SK-N-SH (cell line): ENCODE measurements around the gene CKM. TPM values are rescaled to one million over a fixed set of nuclear protein-coding genes. Genes with fewer than 3 reads are reported as not detected.
"Not testable (repeated sequence)": the region's sequence is repeated elsewhere in the genome, so short reads cannot be mapped to it uniquely, and the experiment has no call there.

ENCODE experiments used
- CTCF ChIA-PET: fragments of 300-600, 350-600 bp; formaldehyde crosslinking; extraction: SDS; loops from one replicate; lab custom pipeline; 2021; lab: Yijun Ruan, JAX
- POLR2A ChIA-PET: fragments of 350-600 bp; sonication (Branson Sonifier 250); formaldehyde crosslinking; extraction: SDS; loops from one replicate; lab custom pipeline; 2020; ENCODE audit warnings: antibody characterized with exemption, inconsistent platforms; lab: Yijun Ruan, JAX
- DNase-seq: peaks from one replicate; pipeline ENCODE4 v3.0.0; 2012
- H2AFZ ChIP-seq: fragments of 200-600 bp; sonication (generic); 2 replicates; pipeline ENCODE4 v1.8.1; 2016; ENCODE audit warnings: antibody characterized with exemption, mild to moderate bottlenecking, low read depth
- H3F3A ChIP-seq: fragments of 200-600 bp; sonication (generic); replicated peaks from 2 replicates; pipeline ENCODE3; 2016; ENCODE audit warnings: antibody characterized with exemption, mild to moderate bottlenecking; ENCODE audit not compliant: insufficient read depth
- H3K27ac ChIP-seq, 2 experiments: fragments of 200-500 bp in 1 of 2; fragments of 200-600 bp in 1 of 2; sonication (Bioruptor generic) in 1 of 2; sonication (generic), shearing (Covaris generic) in 1 of 2; 2 replicates each; pipeline versions ENCODE4 v1.5.1 to v1.6.1; 2014 to 2016; ENCODE audit warnings: low read depth in 2 of 2, inconsistent platforms in 1 of 2, low read length in 1 of 2, mild to moderate bottlenecking in 1 of 2, mixed read lengths in 1 of 2
- H3K27me3 ChIP-seq: fragments of 200-600 bp; sonication (generic), shearing (Covaris generic); 2 replicates; pipeline ENCODE4 v1.6.1; 2016; ENCODE audit warnings: mixed run types; ENCODE audit not compliant: insufficient read depth
- H3K36me3 ChIP-seq, 2 experiments: fragments of 200-500 bp in 1 of 2; fragments of 200-600 bp in 1 of 2; sonication (Bioruptor generic) in 1 of 2; sonication (generic) in 1 of 2; replicated peaks in 1 of 2; 2 replicates each; pipeline versions ENCODE3 to v1.5.1; 2014 to 2016; ENCODE audit warnings: low read length in 1 of 2, mild to moderate bottlenecking in 1 of 2; ENCODE audit not compliant: insufficient read depth in 2 of 2, control insufficient read depth in 1 of 2
- H3K4me1 ChIP-seq, 2 experiments: fragments of 200-500 bp in 1 of 2; fragments of 200-600 bp in 1 of 2; sonication (Bioruptor generic) in 1 of 2; sonication (generic), shearing (Covaris generic) in 1 of 2; 2 replicates each; pipeline versions ENCODE4 v1.5.1 to v1.6.1; 2014 to 2016; ENCODE audit warnings: low read depth in 1 of 2, low read length in 1 of 2, mixed run types in 1 of 2; ENCODE audit not compliant: insufficient read depth in 2 of 2, control insufficient read depth in 1 of 2
- H3K4me2 ChIP-seq: fragments of 200-600 bp; sonication (generic), shearing (Covaris generic); 2 replicates; pipeline ENCODE4 v1.6.1; 2017; ENCODE audit warnings: mixed run types
- H3K4me3 ChIP-seq, 2 experiments: fragments of 200-500 bp in 1 of 2; fragments of 200-600 bp in 1 of 2; sonication (Bioruptor generic) in 1 of 2; sonication (generic), shearing (Covaris generic) in 1 of 2; 2 replicates each; pipeline versions ENCODE4 v1.5.1 to v1.8.1; 2014 to 2016; ENCODE audit warnings: low read depth in 2 of 2, inconsistent platforms in 1 of 2, low read length in 1 of 2, mild to moderate bottlenecking in 1 of 2, mixed read lengths in 1 of 2, moderate library complexity in 1 of 2
- H3K79me2 ChIP-seq: fragments of 200-600 bp; sonication (generic); 2 replicates; pipeline ENCODE4 v1.8.1; 2017; ENCODE audit warnings: mild to moderate bottlenecking; ENCODE audit not compliant: insufficient read depth
- H3K9ac ChIP-seq: fragments of 200-600 bp; sonication (generic); 2 replicates; pipeline ENCODE4 v1.6.1; 2017; ENCODE audit warnings: mixed run types
- H3K9me2 ChIP-seq: fragments of 200-600 bp; sonication (generic); 2 replicates; pipeline ENCODE4 v1.6.1; 2017; ENCODE audit warnings: mixed run types
- H3K9me3 ChIP-seq: fragments of 200-600 bp; sonication (generic); 2 replicates; pipeline ENCODE4 v1.6.1; 2017; ENCODE audit warnings: mixed run types, mild to moderate bottlenecking, moderate library complexity
- H4K20me1 ChIP-seq: fragments of 200-600 bp; sonication (generic); 2 replicates; pipeline ENCODE4 v1.6.1; 2017; ENCODE audit warnings: mild to moderate bottlenecking, mixed run types; ENCODE audit not compliant: insufficient read depth
- CHD2 ChIP-seq: fragments of 150-350 bp; IDR thresholded peaks from 2 replicates; pipeline ENCODE4 v1.6.1; 2018; ENCODE audit warnings: low read length; ENCODE audit not compliant: partially characterized antibody
- ELF1 ChIP-seq: IDR thresholded peaks from 2 replicates; pipeline ENCODE4 v1.4.0; 2012
- FOXM1 ChIP-seq: IDR thresholded peaks from 2 replicates; pipeline ENCODE4 v1.4.0; 2012; ENCODE audit warnings: low read depth, mild to moderate bottlenecking
- GABPA ChIP-seq: IDR thresholded peaks from 2 replicates; pipeline ENCODE4 v1.4.0; 2012; ENCODE audit warnings: low read depth, mild to moderate bottlenecking
- JUND ChIP-seq: IDR thresholded peaks from 2 replicates; pipeline ENCODE4 v1.4.0; 2012
- MXI1 ChIP-seq: IDR thresholded peaks from 2 replicates; pipeline ENCODE4 v1.6.1; 2012; ENCODE audit warnings: mild to moderate bottlenecking, low read depth, low read length, improper control_type of control experiment
- PBX3 ChIP-seq: IDR thresholded peaks from 2 replicates; pipeline ENCODE4; 2012
- POLR2AphosphoS5 ChIP-seq: IDR thresholded peaks from 2 replicates; pipeline ENCODE4 v1.6.1; 2012; ENCODE audit warnings: low read depth, low read length
- SMC3 ChIP-seq: IDR thresholded peaks from 2 replicates; pipeline ENCODE4 v1.6.1; 2012; ENCODE audit warnings: low read depth, low read length, improper control_type of control experiment
- TAF1 ChIP-seq: IDR thresholded peaks from 2 replicates; pipeline ENCODE4 v1.6.1; 2012; ENCODE audit warnings: low read depth, mild to moderate bottlenecking, low read length, moderate library complexity, borderline replicate concordance
- TCF12 ChIP-seq: IDR thresholded peaks from 2 replicates; pipeline ENCODE4 v1.4.0; 2012
- TEAD4 ChIP-seq: IDR thresholded peaks from 2 replicates; pipeline ENCODE4 v1.4.0; 2012; ENCODE audit warnings: mild to moderate bottlenecking, borderline replicate concordance; ENCODE audit not compliant: insufficient read depth
- USF2 ChIP-seq: fragments of 150-350 bp; IDR thresholded peaks from 2 replicates; pipeline ENCODE4 v1.6.1; 2017; ENCODE audit warnings: antibody characterized with exemption, low read length, low read depth, borderline replicate concordance
- YY1 ChIP-seq: IDR thresholded peaks from 2 replicates; pipeline ENCODE4 v1.4.0; 2012; ENCODE audit warnings: low read depth, mild to moderate bottlenecking
- WGBS: methylation state at CpG from one replicate; pipeline ENCODE4 v1.1.6; 2017; ENCODE audit warnings: low lambda C conversion rate; 5-methylcytosine and 5-hydroxymethylcytosine counted together
- polyA plus RNA-seq, 3 experiments: library from polyadenylated mRNA; depleted of rRNA; stranded (reverse); fragments of >200 nt; gene quantifications; 2 replicates each; pipeline ENCODE4 v1.2.3, GENCODE V29; 2012
- TF ChIP-seq, protein P1 (sequence below): fragments of 200-600 bp; sonication (generic); IDR thresholded peaks from 2 replicates; pipeline ENCODE4 v1.6.1; 2017; ENCODE audit warnings: antibody characterized with exemption, mild to moderate bottlenecking, moderate library complexity

The CKM gene
- polyA plus RNA-seq, 1 of the 3 experiments (the other 2 are of a cell fraction): 0.05 TPM

- no peaks in the 10 kb centered on the region for H3F3A ChIP-seq
- no peak overlapping the region for H3K9ac ChIP-seq
- H3K4me1 ChIP-seq: no peaks in the 10 kb centered on the region
- no peak overlapping the region for H3K4me2 ChIP-seq
- H3K36me3 ChIP-seq: no peaks in the 10 kb centered on the region
- H3K9me3 ChIP-seq: no peaks in the 10 kb centered on the region
- H3K79me2 ChIP-seq: no peaks in the 10 kb centered on the region
- H3K4me3 ChIP-seq: no peak overlapping the region
- DNase-seq: no peak
- H3K9me2 ChIP-seq: no peaks in the 10 kb centered on the region
- H2AFZ ChIP-seq: no peak overlapping the region
- POLR2A ChIA-PET: no interaction called here
- no peak overlapping the region for H3K27ac ChIP-seq
- no peaks in the 10 kb centered on the region for H4K20me1 ChIP-seq
- TF ChIP-seq CHD2 (no peak), YY1 (no peak), GABPA (no peak), JUND (no peak), TAF1 (no peak), FOXM1 (no peak), TEAD4 (no peak), POLR2AphosphoS5 (no peak), ELF1 (no peak), MXI1 (no peak), USF2 (no peak), TCF12 (no peak), PBX3 (no peak), SMC3 (no peak)
- TF ChIP-seq, protein P1, sequence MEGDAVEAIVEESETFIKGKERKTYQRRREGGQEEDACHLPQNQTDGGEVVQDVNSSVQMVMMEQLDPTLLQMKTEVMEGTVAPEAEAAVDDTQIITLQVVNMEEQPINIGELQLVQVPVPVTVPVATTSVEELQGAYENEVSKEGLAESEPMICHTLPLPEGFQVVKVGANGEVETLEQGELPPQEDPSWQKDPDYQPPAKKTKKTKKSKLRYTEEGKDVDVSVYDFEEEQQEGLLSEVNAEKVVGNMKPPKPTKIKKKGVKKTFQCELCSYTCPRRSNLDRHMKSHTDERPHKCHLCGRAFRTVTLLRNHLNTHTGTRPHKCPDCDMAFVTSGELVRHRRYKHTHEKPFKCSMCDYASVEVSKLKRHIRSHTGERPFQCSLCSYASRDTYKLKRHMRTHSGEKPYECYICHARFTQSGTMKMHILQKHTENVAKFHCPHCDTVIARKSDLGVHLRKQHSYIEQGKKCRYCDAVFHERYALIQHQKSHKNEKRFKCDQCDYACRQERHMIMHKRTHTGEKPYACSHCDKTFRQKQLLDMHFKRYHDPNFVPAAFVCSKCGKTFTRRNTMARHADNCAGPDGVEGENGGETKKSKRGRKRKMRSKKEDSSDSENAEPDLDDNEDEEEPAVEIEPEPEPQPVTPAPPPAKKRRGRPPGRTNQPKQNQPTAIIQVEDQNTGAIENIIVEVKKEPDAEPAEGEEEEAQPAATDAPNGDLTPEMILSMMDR: no peak
- peaks cover 44% of the 10 kb centered on the region for H3K27me3 ChIP-seq
- CTCF ChIA-PET: interaction anchor here (1.3 kb wide), 1 partner anchor 25 kb away, joined by 3 read pairs; no protein-coding TSS in a partner anchor
- WGBS: 36% methylated on average over 7 of the region's 8 CpGs
Observed at GRCh38 chr19:45314708-45315245, 7.9 kb downstream of the CKM start.

DNA sequence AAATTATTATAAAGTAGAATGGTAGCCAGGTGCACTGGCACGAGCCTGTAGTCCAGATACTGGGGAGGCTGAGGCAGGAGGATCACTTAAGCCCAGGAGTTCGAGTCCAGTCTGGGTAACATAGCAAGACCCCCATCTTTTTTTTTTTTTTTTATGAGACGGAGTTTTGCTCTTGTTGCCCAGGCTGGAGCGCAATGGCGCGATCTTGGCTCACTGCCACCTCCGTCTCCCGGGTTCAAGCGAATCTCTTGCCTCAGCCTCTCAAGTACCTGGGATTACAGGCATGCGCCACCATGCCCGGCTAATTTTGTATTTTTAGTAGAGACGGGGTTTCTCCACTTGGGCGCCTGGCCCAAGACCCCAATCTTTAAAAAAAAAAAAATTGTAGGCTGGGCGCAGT lies 10.4 kb downstream of the CKM start:
- H3K27ac ChIP-seq, H3K4me2 ChIP-seq, H2AFZ ChIP-seq, H4K20me1 ChIP-seq, H3K4me1 ChIP-seq, H3K36me3 ChIP-seq, H3K9me3 ChIP-seq, H3K9ac ChIP-seq, CTCF ChIA-PET, H3K79me2 ChIP-seq, H3F3A ChIP-seq, H3K4me3 ChIP-seq, H3K9me2 ChIP-seq, POLR2A ChIA-PET, DNase-seq: not testable (repeated sequence)
- H3K27me3 ChIP-seq: peaks cover 27% of the 10 kb centered on the region
- 90% methylated on average over 14 of the region's 14 CpGs for WGBS
